Cerebellar nuclear complex (tissue), 1 donor: ENCODE measurements around the gene DNAJC13.
"Not testable (repeated sequence)": the region's sequence is repeated elsewhere in the genome, so short reads cannot be mapped to it uniquely, and the experiment has no call there.

Source experiments
- DNase-seq, 2 experiments: peaks; one replicate each; lab custom pipeline; 2025; lab: John Stamatoyannopoulos, UW

The DNAJC13 gene

GRCh38 chr3:132416807-132417694, at the start of gene DNAJC13:
TSS of gene DNAJC13 (plus strand) at chr3:132417502. CDS start at chr3:132434551, 17,049 bp downstream.
- peak; percentile 19 to 50 for DNase-seq

GRCh38 chr3:132368515-132368914, 48.8 kb upstream of the DNAJC13 start:
- no peak for DNase-seq

- no peak for DNase-seq
Measured at GRCh38 chr3:132368962-132369361, 48.3 kb upstream of the DNAJC13 start.

GRCh38 chr3:132376945-132377354, 40.4 kb upstream of the DNAJC13 start:
- not testable (repeated sequence) for DNase-seq

GRCh38 chr3:132378048-132378762, 39.1 kb upstream of the DNAJC13 start:
- no peak for DNase-seq

- no peak for DNase-seq
Measured at GRCh38 chr3:132378846-132379245, 38.5 kb upstream of the DNAJC13 start.

- no peak for DNase-seq
Measured at GRCh38 chr3:132380920-132381319, 36.4 kb upstream of the DNAJC13 start.

GRCh38 chr3:132381348-132381944, 35.9 kb upstream of the DNAJC13 start:
- DNase-seq, result no peak

- no peak for DNase-seq
Measured at GRCh38 chr3:132382267-132382666, 35.0 kb upstream of the DNAJC13 start.

GRCh38 chr3:132382688-132383194, 34.6 kb upstream of the DNAJC13 start:
- DNase-seq, result no peak

GRCh38 chr3:132386259-132386658, 31.0 kb upstream of the DNAJC13 start:
- DNase-seq, result no peak

GRCh38 chr3:132392675-132393074, 24.6 kb upstream of the DNAJC13 start:
- not testable (repeated sequence) for DNase-seq

- DNase-seq, result no peak
Measured at GRCh38 chr3:132394320-132394719, 23.0 kb upstream of the DNAJC13 start.

- no peak for DNase-seq
Measured at GRCh38 chr3:132395126-132395525, 22.2 kb upstream of the DNAJC13 start.

- no peak for DNase-seq
Measured at GRCh38 chr3:132396255-132396654, 21.0 kb upstream of the DNAJC13 start.

- not testable (repeated sequence) for DNase-seq
Measured at GRCh38 chr3:132396776-132397175, 20.5 kb upstream of the DNAJC13 start.

- DNase-seq, result no peak
Measured at GRCh38 chr3:132399054-132399929, 18.0 kb upstream of the DNAJC13 start.

- DNase-seq, result no peak
Measured at GRCh38 chr3:132401255-132401654, 16.0 kb upstream of the DNAJC13 start.

GRCh38 chr3:132404276-132404675, 13.0 kb upstream of the DNAJC13 start:
- DNase-seq, result no peak

- DNase-seq, result no peak
Measured at GRCh38 chr3:132405188-132405587, 12.1 kb upstream of the DNAJC13 start.

GRCh38 chr3:132405609-132406299, 11.5 kb upstream of the DNAJC13 start:
- DNase-seq, result no peak
